GM21515 (cell line): Measurements from ENCODE around the gene ENDOD1.

Experiments used
- ATAC-seq: cut with Tn5 transposase; IDR thresholded peaks from one replicate; pipeline ENCODE4 v1.9.1; 2021; ENCODE audit not compliant: unreplicated experiment

ENDOD1 gene

GRCh38 chr11:95161248-95161647 lies 71.6 kb downstream of the ENDOD1 start:
- no peak for ATAC-seq

DNA sequence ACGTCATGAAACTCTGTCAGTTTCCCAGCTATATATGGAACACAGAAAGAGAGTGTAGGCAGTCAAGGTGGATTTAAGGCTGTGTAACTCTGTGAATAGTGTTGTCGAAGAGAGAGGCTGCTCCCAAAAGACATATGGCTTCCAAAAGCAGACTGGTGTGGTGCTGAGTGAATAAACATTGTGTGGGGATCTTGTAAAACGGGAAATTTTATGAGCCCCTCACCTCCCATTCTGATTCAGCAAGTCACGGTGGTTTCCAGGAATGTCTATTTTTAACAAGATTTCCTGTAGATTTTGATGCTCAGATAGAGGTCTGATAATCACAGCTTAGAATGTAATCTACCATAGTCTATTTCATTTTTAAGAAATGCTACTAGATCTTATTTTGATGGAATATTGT lies 73.5 kb downstream of the ENDOD1 start:
- no peak for ATAC-seq

DNA sequence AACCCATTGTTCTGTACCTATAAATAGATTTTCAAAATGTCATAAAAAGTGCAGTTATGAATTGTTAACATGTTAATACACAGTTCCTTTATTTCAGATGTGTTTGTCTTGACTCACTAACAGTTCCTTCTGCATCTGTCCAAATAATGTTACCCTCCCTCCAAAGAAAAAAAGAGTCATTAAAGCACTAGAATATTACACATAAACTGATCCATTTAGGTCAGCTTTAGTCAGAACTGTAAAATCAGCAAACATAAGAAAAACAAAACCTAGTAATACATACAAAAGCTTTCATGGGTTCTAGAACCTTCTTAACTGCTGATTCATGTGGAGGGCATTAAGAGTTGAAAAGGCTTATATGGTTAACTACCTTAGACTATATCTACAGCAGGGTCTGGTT lies 76.0 kb downstream of the ENDOD1 start:
- ATAC-seq: no peak

DNA sequence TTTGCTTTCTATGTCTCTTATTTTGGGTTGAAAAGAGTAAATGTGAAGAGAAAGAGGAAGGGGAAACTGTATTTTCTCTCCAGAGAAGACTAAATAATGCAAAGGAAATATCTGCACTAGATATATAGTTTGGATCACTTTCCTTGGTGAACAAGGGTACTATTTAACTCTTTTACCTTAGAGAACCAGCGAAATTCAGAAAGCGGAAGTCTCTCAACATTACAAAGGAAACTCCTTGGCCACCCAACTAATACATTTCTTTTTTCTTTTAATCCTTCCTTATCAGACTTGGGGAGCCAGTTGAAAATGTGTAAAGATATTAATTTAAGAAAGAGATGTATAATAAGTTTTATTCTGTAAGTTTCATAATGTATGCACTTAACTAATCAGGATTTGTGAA lies 77.1 kb downstream of the ENDOD1 start:
- ATAC-seq: no peak

DNA sequence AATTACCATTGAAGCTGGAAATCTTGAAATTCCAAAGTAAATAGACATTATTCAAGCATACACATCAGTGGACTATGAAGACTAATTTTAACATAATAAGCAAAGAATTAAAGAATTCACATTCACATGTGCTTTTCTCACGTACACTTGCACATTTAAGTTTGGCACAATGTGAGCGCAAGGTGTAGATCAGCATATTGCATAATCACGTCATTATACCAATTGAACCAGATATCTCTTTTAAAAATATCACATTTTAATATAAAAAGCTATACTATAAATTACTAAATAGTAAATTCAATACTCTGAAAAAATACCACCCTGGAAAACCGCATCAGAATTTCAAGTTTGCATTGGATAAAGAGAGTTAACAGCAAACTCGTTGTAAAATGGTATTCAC lies 80.6 kb downstream of the ENDOD1 start:
- no peak for ATAC-seq

DNA sequence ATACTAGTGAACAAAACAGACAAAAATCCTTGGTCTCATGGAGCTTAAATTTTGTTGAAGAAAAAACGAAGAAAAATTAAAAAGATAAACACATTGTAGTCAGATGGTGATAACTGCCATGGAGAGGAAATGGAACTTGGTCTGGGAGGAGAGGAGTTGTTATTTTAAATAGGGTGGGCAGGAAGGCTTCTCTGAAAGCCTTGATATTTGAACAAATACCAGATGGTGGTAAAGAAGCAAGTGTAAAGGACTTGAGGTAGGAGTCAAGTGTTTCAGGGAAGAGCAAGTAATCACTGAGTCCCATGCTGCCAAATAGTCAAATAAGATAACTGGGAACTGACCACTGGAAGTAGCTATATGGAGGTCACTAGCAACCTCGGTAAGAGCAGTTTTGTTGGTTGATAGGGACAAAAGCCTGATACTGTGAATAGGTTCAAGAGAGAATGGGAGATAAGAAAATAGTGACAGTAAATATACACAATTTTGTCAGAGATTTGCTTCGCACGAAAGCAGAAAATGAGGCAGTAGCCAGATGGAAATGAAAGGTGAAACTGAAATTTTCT lies 86.3 kb downstream of the ENDOD1 start:
- no peak for ATAC-seq
